DND-41 (cell line): ENCODE measurements around the gene TMEM191C.
"Not testable (repeated sequence)": the region's sequence is repeated elsewhere in the genome, so short reads cannot be mapped to it uniquely, and the experiment has no call there.

Experiments
- ATAC-seq: fragments of 200-7000 bp; cut with Tn5 transposase; 3 replicates; pipeline ENCODE4 v1.9.1; 2021; ENCODE audit warnings: low read depth; ENCODE audit not compliant: insufficient read depth
- DNase-seq: peaks from one replicate; pipeline ENCODE4 v3.0.0-alpha.2; 2020
- H2AFZ ChIP-seq: 2 replicates; pipeline ENCODE4 v1.6.0; 2012; ENCODE audit warnings: low read depth, low read length
- H3K27ac ChIP-seq: 2 replicates; pipeline ENCODE4 v1.5.1; 2012; ENCODE audit warnings: low read length, inconsistent platforms
- H3K27me3 ChIP-seq: fragments of 200-600 bp; sonication (generic); 2 replicates; pipeline ENCODE4 v1.6.0; 2012; ENCODE audit warnings: low read length, mild to moderate bottlenecking, inconsistent platforms; ENCODE audit not compliant: insufficient read depth, poor library complexity
- H3K36me3 ChIP-seq: 2 replicates; pipeline ENCODE4 v1.5.1; 2012; ENCODE audit warnings: low read length, inconsistent platforms; ENCODE audit not compliant: insufficient read depth
- H3K4me1 ChIP-seq: 2 replicates; pipeline ENCODE4 v1.5.1; 2012; ENCODE audit warnings: mild to moderate bottlenecking, low read length; ENCODE audit not compliant: insufficient read depth
- H3K4me2 ChIP-seq: 2 replicates; pipeline ENCODE4 v1.6.0; 2012; ENCODE audit warnings: mild to moderate bottlenecking, moderate library complexity, low read length, inconsistent platforms; ENCODE audit not compliant: insufficient read depth
- H3K4me3 ChIP-seq, 2 experiments: fragments of 200-600 bp in 1 of 2; shearing (Covaris generic) in 1 of 2; 2 replicates each; pipeline ENCODE4 v1.5.1; 2012 to 2016; ENCODE audit warnings: inconsistent platforms in 2 of 2, low read length in 2 of 2, mild to moderate bottlenecking in 2 of 2, low read depth in 1 of 2, moderate library complexity in 1 of 2
- H3K79me2 ChIP-seq: 2 replicates; pipeline ENCODE4 v1.6.0; 2012; ENCODE audit warnings: low read length, inconsistent platforms; ENCODE audit not compliant: insufficient read depth
- H3K9ac ChIP-seq: 2 replicates; pipeline ENCODE4 v1.6.0; 2012; ENCODE audit warnings: low read depth, mild to moderate bottlenecking, inconsistent platforms, low read length, moderate library complexity
- H3K9me3 ChIP-seq: 2 replicates; pipeline ENCODE4 v1.5.1; 2012; ENCODE audit warnings: low read length, moderate library complexity, mild to moderate bottlenecking, inconsistent platforms; ENCODE audit not compliant: insufficient read depth, severe bottlenecking
- H4K20me1 ChIP-seq: 2 replicates; pipeline ENCODE4 v1.6.0; 2012; ENCODE audit warnings: low read length; ENCODE audit not compliant: insufficient read depth

Gene TMEM191C

GRCh38 chr22:21438013-21438412, 29.2 kb upstream of the TMEM191C start:
- DNase-seq = peak; percentile 3
- not testable (repeated sequence) for H3K9me3 ChIP-seq

GRCh38 chr22:21440018-21440636, 27.1 kb upstream of the TMEM191C start:
- peaks cover 24% of the 10 kb centered on the region for H4K20me1 ChIP-seq
- not testable (repeated sequence) for H3K27ac ChIP-seq, ATAC-seq, DNase-seq, H3K27me3 ChIP-seq, H3K9me3 ChIP-seq, H3K4me1 ChIP-seq, H3K4me3 ChIP-seq, H3K9ac ChIP-seq, H2AFZ ChIP-seq, H3K4me2 ChIP-seq
- H3K79me2 ChIP-seq = peaks cover 15% of the 10 kb centered on the region; the same call in 1 of the 2 replicates
- H3K36me3 ChIP-seq = peaks cover 21% of the 10 kb centered on the region

More at GRCh38 chr22:21438013-21438412, 29.2 kb upstream of the TMEM191C start:
- not testable (repeated sequence) for H3K27ac ChIP-seq, H3K4me1 ChIP-seq, H3K4me3 ChIP-seq, H3K79me2 ChIP-seq, H3K36me3 ChIP-seq, H4K20me1 ChIP-seq, H2AFZ ChIP-seq, H3K4me2 ChIP-seq, H3K9ac ChIP-seq, ATAC-seq, H3K27me3 ChIP-seq

- H3K79me2 ChIP-seq = peaks cover 15% of the 10 kb centered on the region; the same call in 1 of the 2 replicates
- ATAC-seq, H3K9me3 ChIP-seq, H3K9ac ChIP-seq, H3K27me3 ChIP-seq, H3K4me2 ChIP-seq, DNase-seq, H3K4me3 ChIP-seq, H3K4me1 ChIP-seq, H2AFZ ChIP-seq, H3K27ac ChIP-seq: not testable (repeated sequence)
- H3K36me3 ChIP-seq = peaks cover 26% of the 10 kb centered on the region
- H4K20me1 ChIP-seq = peaks cover 27% of the 10 kb centered on the region
Measured at GRCh38 chr22:21440676-21441075, 26.5 kb upstream of the TMEM191C start.

GRCh38 chr22:21441170-21441569, 26.0 kb upstream of the TMEM191C start:
- peaks cover 31% of the 10 kb centered on the region for H4K20me1 ChIP-seq
- H3K36me3 ChIP-seq = peaks cover 31% of the 10 kb centered on the region
- H3K27me3 ChIP-seq, H3K4me1 ChIP-seq, H2AFZ ChIP-seq, H3K9me3 ChIP-seq, ATAC-seq, H3K4me3 ChIP-seq, H3K4me2 ChIP-seq, DNase-seq, H3K9ac ChIP-seq, H3K27ac ChIP-seq: not testable (repeated sequence)
- H3K79me2 ChIP-seq = peaks cover 14% of the 10 kb centered on the region; the same call in 1 of the 2 replicates

GRCh38 chr22:21442123-21442522, 25.1 kb upstream of the TMEM191C start:
- Histone ChIP-seq H3K36me3 (peaks cover 41% of the 10 kb centered on the region), H4K20me1 (peaks cover 40% of the 10 kb centered on the region), H3K79me2 (peaks cover 12% of the 10 kb centered on the region; the same call in 1 of the 2 replicates)
- DNase-seq, H3K4me1 ChIP-seq, H3K27me3 ChIP-seq, H3K27ac ChIP-seq, H3K4me2 ChIP-seq, H2AFZ ChIP-seq, ATAC-seq, H3K9me3 ChIP-seq, H3K4me3 ChIP-seq, H3K9ac ChIP-seq: not testable (repeated sequence)

- H4K20me1 ChIP-seq = peaks cover 41% of the 10 kb centered on the region
- not testable (repeated sequence) for ATAC-seq, H3K9me3 ChIP-seq, H3K9ac ChIP-seq, H3K4me2 ChIP-seq, H3K27me3 ChIP-seq, H3K4me3 ChIP-seq, H2AFZ ChIP-seq, H3K27ac ChIP-seq, H3K4me1 ChIP-seq
- peaks cover 45% of the 10 kb centered on the region for H3K36me3 ChIP-seq
- H3K79me2 ChIP-seq = peaks cover 12% of the 10 kb centered on the region; the same call in 1 of the 2 replicates
- peak; percentile 1 for DNase-seq
Measured at GRCh38 chr22:21442646-21443045, 24.5 kb upstream of the TMEM191C start.
